ENCODE results near the gene ASPSCR1. TPM values are rescaled to one million over a fixed set of nuclear protein-coding genes. Genes with fewer than 3 reads are reported as not detected.

The ASPSCR1 gene
- total RNA-seq, 4 donors from 2014 or later = 12.6 to 24.3 (median 15.1) TPM

DNA sequence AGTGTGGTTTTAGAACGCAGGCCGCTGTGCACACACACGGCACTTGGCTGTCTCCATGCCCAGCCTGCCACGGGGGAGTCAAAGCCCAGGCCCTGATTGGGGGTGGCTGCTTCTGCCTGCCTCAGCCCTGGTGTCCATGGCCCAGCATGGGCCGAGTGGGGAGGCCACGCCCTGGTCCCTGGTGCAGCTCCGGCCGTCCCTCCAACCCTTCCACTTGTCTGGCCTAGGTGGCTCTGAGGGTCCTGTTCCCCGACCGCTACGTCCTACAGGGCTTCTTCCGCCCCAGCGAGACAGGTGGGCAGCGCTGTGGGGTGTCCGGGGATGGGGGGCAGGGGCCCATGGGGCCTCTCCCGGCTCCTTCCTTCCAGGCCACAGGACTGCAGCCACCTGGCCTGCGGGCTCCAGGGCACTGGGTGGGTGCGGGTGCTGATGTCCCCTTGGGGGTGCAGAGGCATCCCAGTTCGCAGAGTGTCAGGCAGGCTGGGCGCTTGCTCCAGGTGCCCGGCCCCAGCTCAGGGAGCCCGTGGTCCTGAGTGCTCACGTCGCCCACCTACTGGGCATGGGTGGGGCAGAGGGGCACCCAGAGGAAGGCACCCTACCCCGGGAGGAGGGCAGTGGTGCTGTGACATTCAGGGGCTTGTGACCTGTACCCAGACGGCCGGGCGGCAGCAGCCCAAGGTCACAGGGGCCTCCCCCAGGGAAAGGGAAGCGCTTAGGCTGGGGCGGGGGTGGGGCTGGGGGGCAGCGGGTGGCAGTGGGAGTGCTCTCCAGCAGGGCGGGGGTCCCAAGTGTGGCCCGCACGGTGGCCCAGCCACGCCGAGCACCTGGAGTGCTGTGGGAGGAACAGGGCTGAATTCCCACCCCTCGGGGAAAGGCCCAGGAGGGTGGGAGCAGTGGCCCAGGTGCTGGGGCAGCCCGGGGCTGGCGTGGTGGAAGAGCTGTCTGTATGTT is 33.4 kb downstream of the ASPSCR1 start:
- ATAC-seq (ENCODE audit: low FRiP score) (no peak), DNase-seq (ENCODE audit: low spot score) (no peak)
- TF ChIP-seq CTCF (IDR thresholded peaks at IDR 0.05) = no peak

- TF ChIP-seq CTCF (IDR thresholded peaks at IDR 0.05) = no peak
- DNase-seq (ENCODE audit: low spot score) (no peak), ATAC-seq (ENCODE audit: low FRiP score) (no peak)
Measured at GRCh38 chr17:82011617-82012187, 34.3 kb downstream of the ASPSCR1 start.

- no peak for TF ChIP-seq CTCF (IDR thresholded peaks at IDR 0.05)
- no peak for ATAC-seq (ENCODE audit: low FRiP score)
- no peak for DNase-seq (ENCODE audit: low spot score)
Measured at GRCh38 chr17:82012261-82012639, 34.8 kb downstream of the ASPSCR1 start.

DNA sequence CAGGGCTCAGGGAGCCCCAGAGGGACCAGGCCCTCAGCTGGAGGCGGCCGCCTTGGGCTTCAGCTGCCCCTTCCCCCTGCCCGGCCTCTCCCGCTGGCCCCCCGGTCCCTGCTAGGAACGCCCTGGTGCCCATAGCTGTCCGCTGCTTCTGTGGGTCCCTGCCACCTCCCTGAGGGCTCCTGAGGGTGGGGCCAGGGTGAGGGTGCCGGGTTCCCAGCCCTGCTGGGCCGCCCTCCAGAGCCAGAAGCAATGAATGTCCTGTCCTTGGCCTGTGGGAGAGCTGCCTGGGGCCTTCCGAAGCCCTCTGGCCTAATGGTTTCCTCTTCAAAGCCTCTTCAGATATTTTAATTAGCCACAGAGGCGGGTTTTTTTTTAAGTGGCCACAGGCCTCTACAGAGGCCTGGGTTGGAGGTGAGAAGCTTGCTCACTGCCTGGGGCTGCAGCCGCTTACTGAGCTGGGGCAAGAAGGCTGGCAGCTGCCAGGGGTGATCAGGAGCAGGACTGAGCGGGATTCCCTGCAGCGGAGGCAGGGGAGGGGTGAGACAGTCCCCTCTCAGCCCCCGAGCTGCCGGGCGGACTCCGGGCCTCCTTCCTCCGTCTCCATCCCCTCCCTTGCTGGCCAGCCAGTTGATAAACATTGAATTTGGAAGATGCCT is 35.3 kb downstream of the ASPSCR1 start:
- no peak for TF ChIP-seq CTCF (IDR thresholded peaks at IDR 0.05)
- ATAC-seq (ENCODE audit: low FRiP score) (no peak), DNase-seq (ENCODE audit: low spot score) (no peak)

- DNase-seq (ENCODE audit: low spot score) = no peak
- ATAC-seq (ENCODE audit: low FRiP score) = no peak
- no peak for TF ChIP-seq CTCF (IDR thresholded peaks at IDR 0.05)
Measured at GRCh38 chr17:82013341-82013740, 35.9 kb downstream of the ASPSCR1 start.

- TF ChIP-seq CTCF (IDR thresholded peaks at IDR 0.05) = no peak
- ATAC-seq (ENCODE audit: low FRiP score) = no peak
Measured at GRCh38 chr17:82013772-82014321, 36.4 kb downstream of the ASPSCR1 start.

More at GRCh38 chr17:82013772-82014321, 36.4 kb downstream of the ASPSCR1 start:
- no peak for DNase-seq (ENCODE audit: low spot score)
